Kidney capillary endothelial cell (primary cell): ENCODE results near the gene CEACAM21.
A peak's percentile ranks its signal among the peaks of the same experiment; 100 is the strongest.

ENCODE experiments used
- DNase-seq: peaks from one replicate; pipeline ENCODE4 v3.0.0-alpha.2; 2018; ENCODE audit warnings: low spot score

Gene CEACAM21

DNA sequence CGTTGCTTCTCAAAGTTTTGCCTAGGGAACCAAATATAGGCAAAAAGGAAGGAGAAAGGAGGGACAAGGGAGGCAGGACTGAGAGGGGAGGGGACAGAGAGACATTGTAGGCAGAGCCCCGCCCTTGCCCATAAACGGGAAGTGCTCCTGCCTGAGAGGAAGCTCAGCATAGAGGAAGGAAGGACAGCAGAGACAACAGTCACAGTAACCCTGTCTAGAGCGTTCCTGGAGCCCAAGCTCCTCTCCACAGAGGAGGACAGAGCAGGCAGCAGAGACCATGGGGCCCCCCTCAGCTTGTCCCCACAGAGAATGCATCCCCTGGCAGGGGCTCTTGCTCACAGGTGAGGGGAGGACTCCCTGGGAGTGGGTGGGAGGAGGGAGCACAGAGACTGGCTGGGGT lies at the start of gene CEACAM21:
Gene CEACAM21 (plus strand): TSS at position 169 of the 400 bp plus-strand sequence. CDS start 109 bp downstream, at position 278.
- DNase-seq, result peak; percentile 49

- DNase-seq, result no peak
These were observed 48.9 kb upstream of the CEACAM21 start for GRCh38 chr19:41527089-41527488.

- no peak for DNase-seq
These were observed 47.9 kb upstream of the CEACAM21 start for GRCh38 chr19:41528106-41528505.

DNA sequence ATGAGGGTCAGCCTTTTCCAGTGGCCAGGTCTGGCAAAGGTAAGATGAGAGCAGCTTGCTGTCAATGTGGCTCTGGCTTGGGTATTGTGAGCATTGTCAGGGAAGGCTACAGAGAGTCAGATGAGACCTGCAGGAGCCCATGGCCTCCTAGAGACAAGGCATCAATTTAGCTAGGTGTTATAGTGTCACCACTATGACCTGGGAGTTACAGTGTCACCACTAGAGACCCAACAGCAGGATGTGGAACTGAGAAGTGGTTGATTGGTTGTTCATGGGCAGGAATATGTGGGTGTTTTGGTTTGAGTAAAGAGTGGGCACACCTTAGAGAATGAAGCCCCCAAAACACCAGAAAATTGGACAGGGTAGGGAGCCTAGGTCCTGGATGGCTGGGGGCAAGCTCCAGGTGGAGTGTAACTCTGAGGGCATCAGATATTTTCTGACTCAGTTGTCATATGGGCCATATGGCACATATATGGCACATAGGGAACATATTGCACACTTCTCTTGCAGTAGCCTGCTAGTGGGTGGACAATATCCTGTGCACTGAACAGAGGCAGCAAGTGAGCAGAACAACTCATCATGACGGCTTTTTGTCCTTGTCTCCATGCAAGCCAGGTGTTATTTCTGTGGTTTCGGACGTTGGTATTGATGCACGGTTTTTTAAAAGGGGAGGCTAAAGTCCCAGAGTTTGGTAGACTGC lies 46.3 kb upstream of the CEACAM21 start:
- no peak for DNase-seq

GRCh38 chr19:41530184-41530534 lies 45.8 kb upstream of the CEACAM21 start:
- no peak for DNase-seq

GRCh38 chr19:41530761-41531301 lies 45.1 kb upstream of the CEACAM21 start:
- peak; percentile 30 for DNase-seq

- peak; percentile 92 for DNase-seq
These were observed 44.3 kb upstream of the CEACAM21 start for GRCh38 chr19:41531438-41532311.

- DNase-seq, result no peak
These were observed 43.4 kb upstream of the CEACAM21 start for GRCh38 chr19:41532526-41532925.

- DNase-seq, result no peak
These were observed 42.2 kb upstream of the CEACAM21 start for GRCh38 chr19:41533671-41534215.

DNA sequence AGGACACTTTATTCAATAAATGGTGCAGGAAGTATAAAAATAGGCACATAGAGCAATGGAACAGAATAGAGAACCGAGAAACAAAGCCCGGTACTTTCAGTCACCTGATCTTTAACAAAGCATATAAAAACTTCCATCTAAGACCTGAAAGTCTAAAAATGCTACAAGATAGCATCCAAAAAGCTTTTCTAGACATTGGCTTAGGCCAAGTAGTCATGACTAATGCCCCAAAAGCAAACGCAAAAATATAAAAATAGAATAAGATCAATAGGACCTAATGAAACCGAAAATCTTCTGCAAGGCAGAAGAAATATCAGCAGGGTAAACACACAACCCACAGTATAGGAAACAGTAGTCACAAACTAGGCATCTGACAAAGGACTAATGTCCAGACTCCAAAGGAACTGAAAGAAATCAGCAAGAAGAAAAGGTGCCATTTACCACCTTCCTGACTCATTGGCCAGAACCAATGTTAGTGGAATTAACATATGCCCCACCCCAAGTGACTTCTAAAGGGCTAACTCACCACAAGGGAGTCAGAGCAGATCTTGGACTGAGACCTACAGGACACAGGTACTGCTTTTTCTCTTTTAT lies 40.8 kb upstream of the CEACAM21 start:
- no peak for DNase-seq

- DNase-seq, result peak; percentile 35
These were observed 38.2 kb upstream of the CEACAM21 start for GRCh38 chr19:41537789-41538188.

DNA sequence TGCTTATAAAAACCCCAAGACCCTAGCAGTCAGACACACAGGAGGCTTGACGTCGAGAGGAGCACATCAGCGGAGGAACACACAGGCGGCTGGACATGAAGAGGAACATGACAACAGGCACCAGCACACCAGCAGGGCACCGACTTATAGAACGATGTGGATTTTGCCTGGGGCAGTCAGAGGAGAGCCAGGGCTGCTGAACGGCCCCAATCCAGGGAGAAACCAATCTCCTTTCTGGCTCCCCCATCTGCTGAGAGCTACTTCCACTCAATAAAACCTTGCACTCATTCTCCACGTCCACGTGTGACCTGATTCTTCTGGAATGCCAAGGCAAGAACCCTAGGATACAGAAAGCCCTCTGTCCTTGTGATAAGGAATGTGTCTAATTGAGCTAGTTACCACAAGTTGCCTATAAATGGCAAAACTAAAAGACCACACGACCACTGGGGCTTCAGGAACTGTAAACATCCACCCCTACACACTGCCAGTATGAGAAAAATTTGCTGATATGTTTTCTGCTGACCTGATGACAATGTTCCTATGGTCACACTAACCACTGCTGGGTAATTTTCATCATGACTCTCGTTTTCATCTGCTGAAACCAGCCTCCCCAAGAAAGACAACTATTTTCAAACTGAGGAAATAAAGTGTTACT lies 35.8 kb upstream of the CEACAM21 start:
- no peak for DNase-seq

- peak; percentile 65 for DNase-seq
These were observed 33.9 kb upstream of the CEACAM21 start for GRCh38 chr19:41541990-41542584.

DNA sequence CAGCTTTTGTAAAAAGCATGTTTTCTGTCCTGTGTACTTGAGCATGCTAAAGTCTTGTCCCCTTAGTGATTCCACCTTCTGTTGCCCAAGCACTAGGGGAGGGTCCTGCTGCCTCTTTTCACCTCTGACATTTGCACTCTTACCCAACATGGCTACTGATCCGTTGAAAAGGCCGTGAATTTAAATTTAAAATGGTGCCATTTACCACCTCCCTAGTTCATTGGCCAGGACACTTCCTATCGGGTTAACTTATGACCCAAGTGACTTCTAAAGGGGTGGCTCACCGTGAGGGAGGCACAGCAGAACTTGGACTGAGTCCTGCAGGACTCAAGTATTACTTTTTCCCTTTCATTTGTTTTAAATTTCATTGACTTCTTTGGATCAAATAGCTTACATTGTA lies 33.3 kb upstream of the CEACAM21 start:
- no peak for DNase-seq

DNA sequence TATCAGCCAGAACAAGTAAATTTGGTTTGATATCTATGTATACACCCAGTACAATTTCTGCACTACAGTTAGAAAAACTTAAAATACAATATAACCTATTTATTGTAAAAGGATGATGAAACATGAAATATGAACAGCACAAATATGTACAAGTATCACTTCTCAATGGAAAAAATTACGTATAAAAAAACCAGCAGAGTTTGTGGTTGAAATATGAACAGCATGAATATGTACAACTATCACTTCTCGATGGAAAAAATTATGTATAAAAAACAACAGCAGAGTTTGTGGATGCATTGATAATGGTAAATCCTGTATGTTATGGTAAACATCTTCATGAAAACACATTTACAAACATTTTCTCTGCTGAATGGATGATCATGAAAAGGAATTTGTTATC lies 32.4 kb upstream of the CEACAM21 start:
- DNase-seq, result no peak

GRCh38 chr19:41545547-41545946 lies 30.4 kb upstream of the CEACAM21 start:
- no peak for DNase-seq

DNA sequence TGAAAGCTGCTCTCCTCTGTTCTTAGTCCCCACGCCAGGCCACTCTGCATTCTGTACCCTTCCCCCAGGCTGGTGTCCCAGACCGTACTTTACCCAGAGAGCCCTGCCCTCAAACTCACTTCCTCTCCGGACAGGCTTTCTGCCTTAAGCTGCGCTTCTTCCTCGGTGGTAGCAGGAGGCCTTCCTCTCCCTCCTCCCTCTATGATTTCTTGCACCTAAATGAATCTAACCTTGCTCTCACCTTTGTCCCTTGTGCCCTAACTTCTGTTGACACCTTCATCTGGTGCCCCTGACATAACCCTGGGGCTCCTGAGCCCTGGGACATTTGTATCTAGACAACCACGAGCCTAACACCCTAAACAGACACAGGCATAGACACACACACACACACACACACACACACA lies 29.6 kb upstream of the CEACAM21 start:
- no peak for DNase-seq

DNA sequence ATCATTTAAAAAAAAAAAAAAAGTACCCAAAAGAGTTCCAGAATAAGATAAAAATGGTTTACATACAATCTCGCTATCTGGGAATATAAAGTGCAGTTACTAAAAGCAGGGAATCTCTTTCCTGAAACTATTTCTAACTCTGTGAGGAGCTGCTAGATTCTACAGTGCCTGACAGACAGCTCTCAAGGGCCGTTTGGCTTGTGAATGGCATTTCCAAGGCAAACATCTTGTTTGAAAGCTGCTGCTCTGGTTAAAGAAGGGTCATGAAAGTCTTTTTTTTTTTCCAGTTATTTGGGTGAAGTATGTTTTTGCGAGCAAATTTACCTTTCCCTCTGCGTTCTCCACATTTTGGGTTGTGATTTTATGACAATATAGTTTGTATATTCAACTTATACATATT lies 29.0 kb upstream of the CEACAM21 start:
- no peak for DNase-seq

DNA sequence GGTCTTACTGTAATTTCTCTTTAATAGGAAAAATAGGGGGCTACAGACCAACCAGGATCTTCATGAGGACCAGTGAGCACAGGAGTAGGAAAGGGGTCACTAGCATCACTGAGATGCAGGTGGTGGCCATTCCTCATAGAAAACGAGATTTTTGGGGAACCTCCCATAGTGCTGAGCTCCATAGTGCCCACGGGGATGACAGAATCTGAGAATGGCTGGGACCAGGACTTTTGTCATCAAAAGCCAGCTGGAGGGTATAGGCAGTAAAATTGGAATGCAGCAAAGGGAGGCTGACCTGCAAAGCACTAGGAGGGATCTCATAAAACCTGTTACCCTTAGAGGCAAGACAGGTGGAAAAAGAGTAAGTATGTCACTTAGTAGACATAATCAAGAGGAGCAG lies 28.4 kb upstream of the CEACAM21 start:
- DNase-seq, result no peak

DNA sequence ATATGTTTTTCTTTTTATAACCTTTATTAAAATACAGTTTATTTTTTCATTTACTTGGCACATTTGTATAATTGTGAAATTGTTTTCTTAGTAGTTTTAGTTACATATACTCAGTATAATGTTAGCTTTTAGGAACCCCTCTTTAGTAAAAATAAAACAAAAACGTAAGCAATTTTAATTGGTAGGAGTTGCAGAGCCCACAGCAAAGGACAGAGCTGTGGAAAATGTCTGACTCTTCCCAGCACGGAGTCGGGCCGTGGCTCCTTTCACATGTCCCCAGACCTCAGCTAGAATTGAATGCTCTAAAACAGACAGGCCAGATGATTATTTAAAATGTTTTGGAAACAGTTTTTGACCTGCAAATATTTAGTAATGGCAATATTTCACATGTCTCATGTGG lies 27.9 kb upstream of the CEACAM21 start:
- no peak for DNase-seq

DNA sequence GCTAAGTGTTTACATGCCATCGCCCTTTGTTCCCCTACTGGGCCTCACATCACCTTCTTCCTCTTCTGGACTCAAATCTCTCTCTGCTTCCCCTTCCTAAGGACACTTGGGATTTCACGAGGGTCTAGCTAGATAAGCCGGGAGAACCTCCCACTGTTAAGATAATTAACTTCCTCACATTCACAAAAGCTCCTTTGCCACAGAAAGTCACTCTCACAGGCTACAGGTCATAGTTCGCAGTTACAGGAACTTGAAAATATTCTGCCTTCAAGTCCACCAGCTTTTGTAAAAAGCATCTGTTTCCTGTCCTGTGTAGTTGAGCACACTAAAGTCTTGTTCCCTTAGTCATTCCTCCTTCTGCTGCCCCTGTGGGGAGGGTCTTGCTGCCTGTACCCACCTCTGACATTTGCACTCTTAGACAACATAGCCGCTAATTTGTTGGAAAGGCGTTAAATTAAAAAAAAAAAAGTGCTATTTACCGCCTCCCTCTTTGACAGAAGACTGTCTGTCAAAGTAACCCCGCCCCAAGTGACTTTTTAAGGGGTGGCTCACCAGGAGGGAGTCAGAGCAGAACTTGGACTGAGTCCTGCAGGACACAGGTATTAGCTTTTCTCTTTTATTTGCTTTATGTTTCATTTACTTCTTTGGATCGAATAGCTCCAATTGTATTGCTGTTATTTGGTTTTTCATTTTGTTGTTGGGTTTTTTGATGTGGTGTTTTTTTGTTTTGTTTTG lies 26.8 kb upstream of the CEACAM21 start:
- peak; percentile 94 for DNase-seq
